Measurements from ENCODE around the gene JAML.

Gene JAML

GRCh38 chr11:118216621-118217481, 8.0 kb downstream of the JAML start:
- no peak for DNase-seq (ENCODE audit: low read depth in 2 of 2)

DNA sequence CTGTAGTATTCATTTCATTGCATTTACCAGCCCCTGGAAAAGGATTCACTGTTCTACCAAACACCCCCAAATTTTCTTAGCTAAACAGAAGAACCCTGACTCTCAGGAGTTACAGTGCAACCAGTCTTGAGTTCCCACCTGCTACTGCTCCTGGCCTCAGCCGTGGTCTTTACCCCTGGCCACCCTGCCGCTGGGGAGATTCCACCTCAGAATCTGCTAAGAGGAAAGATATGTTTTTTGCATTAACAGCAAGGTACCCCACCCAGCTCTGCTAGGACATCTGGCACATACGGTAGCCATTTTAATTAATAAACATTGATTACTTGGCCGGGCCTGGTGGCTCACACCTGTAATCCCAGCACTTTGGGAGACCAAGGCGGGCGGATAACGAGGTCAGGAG, 9.0 kb downstream of the JAML start:
- no peak for DNase-seq (ENCODE audit: low read depth in 2 of 2)

DNA sequence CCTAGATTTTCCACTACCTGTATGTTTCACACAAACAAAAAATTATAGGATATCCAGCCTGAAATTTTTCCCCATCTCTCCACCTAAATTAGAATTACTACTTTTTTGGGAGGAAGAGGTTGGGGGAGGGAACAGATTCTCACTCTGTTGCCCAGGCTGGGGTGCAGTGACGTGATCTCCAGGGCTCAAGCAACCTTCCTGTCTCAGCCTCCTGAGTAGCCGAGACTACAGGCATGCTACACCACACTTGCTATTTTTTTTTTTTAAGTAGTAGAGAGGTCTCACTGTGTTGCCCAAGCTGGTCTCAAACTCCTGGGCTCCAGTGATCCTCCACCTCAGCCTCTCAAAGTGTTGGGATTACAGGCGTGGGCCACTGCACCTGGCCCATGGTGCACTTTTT, 9.5 kb downstream of the JAML start:
- DNase-seq (ENCODE audit: low read depth in 2 of 2) = no peak

- no peak for DNase-seq (ENCODE audit: low read depth in 2 of 2)
Measured at GRCh38 chr11:118214210-118214914, 10.4 kb downstream of the JAML start.

DNA sequence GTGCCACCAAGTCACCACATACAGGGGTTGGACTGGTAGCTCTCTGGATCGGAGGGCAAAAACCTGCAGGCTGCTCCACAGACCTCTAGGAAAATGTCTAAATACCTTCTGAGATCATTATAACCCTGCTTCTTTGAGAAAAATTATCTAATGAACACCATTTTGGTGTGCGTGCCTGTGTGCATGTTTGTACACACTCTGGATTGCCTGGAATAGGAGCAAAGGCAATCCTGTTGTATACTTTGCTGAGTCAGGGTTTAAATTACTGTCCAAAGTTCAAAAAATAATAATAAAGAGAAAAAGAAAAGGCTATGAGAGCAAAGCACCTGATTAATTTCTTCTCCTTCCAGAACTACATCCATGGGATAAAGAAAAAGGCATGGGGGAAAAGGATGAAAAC, 11.0 kb downstream of the JAML start:
- no peak for DNase-seq (ENCODE audit: low read depth in 2 of 2)

DNA sequence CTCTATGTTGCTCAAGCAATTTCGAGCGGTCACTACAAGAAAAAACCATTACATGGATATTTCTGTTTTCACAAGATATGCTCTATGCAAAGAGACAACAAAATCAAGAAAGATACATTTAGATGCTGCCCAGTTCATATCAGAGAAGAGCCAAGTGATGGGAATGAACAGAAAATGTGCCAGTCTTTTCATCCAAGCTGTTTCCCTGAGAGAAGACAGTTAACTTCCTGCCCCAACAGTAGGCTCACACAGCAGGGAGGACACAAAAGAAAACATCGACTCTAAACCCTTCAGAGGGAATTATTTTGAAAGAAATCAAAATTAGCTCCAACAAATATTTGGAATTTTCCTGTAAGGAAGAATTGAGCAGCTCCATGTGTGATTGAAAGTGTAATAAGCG, 11.6 kb downstream of the JAML start:
- DNase-seq (ENCODE audit: low read depth in 2 of 2) = no peak

DNA sequence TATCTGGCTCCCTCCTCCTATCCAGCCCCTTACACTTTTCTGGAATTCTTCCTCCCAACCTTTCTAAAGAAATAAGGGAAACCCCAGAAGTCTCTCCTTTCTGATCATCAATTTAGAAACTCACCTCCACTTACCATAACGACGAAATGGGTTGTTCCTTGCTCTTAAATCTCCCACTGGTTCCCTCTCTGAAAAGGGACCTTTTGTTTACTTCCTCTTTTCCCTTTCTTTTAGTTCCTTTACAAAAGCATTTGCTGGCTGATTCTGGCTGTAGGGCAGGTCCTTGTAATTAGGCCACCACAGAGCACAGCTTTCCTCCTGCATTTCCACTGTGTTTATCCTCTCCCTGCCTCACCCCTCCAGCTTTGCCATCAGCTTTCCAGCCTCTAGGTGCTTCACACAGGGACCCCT, 12.0 kb downstream of the JAML start:
- DNase-seq (ENCODE audit: low read depth in 2 of 2) = no peak

DNA sequence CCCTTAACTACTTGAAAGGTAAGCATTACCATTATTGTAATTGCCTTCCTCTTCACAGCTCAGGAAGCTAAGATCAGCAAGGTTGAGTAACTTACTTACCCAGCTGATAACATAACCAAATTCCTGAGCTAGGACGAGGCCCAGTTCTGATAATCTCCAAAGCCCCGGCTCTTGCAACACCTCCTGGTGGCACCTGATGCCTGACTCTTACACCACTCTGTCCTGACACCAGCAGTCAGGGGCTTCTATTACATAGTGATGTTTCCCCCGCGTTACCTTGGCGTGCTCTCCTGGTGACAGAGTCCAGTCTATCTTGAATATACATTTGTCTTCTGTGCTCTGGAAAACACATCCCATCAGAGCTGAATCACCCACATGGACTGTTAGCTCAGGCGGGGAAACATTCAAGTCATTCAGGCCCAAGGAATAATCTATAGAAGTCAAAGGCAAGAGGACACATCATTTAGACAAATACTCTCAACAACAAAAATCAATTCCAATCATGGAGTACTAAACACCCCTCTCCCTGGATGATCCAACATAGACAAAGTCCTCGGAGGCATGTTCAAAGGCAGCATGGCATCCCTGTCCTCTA, 12.6 kb downstream of the JAML start:
- DNase-seq (ENCODE audit: low read depth in 2 of 2) = no peak

DNA sequence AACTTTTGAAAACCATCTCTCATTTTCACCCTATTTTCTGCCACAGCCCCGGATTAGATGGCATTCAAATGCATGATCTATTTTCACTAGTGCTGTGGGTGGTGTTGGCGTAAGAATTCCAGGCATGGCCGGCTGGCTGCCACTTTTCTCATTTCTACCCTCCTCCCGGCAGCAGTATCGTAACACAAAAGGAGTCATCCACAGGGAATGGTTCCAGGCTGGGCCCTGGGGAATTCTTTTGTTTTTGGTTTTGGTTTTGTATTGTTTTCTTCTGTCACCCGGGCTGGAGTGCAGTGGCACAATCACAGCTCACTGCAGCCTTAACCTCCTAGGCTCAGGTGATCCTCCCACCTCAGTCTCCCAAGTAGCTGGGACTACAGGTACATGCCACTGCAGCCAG, 13.8 kb downstream of the JAML start:
- no peak for DNase-seq (ENCODE audit: low read depth in 2 of 2)

DNA sequence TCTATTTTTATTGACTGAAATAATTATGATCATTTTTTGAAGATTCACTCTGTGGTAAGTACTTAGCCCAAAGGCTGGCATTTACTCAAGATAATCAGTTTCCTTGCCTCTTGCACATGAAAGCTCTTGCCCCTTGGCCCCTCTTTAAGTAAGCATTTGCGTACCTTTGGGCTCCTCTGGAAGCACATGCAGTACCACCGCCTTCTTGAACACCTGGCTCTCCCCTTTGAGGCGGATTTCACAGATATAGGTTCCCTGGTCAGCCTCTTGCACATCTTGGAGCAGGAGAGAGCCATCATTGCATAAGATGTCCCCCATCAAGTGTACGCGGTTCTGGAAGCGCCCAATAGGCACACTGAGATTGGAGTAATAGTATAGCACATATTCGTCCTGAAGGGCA, 14.5 kb downstream of the JAML start:
- no peak for DNase-seq (ENCODE audit: low read depth in 2 of 2)

DNA sequence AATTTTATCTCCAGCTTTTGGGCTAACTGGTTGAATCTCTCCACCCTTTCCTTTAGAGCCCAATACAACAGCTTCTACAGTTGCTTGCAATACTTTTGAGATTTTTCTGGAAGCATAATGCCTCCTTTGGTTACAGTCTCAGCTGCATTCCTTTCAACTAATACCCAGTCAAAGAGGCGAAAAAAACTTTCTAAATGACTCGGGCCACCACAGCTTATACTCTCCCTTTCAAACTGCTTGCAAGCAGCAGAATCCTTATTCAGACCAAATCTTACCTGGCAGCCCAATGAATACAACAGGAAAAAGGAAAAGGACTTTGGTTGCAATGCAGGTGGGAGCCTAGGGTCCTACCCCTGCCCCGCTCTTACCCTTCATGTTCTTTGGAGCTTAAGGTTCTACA, 15.8 kb downstream of the JAML start:
- DNase-seq (ENCODE audit: low read depth in 2 of 2) = no peak

DNA sequence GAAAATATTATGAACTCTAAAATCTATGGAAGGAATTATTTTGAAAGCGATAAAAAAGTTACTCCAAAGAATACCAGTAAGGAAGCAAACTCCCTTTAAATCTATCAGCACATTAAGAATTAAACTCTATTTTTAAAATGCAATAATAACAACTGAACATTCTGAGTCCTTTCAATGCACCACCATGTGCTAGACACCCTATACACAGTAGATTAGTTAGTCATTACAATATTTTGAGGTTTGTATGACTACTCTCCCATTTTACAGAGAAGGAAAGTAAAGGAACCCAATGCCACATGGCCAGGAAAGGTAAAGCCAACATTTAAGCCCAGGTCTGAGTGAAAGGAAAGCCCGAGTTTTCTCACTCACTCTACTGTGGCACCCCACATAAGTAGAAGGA, 17.7 kb downstream of the JAML start:
- no peak for DNase-seq (ENCODE audit: low read depth in 2 of 2)

- no peak for DNase-seq (ENCODE audit: low read depth in 2 of 2)
Measured at GRCh38 chr11:118206391-118207031, 18.3 kb downstream of the JAML start.

DNA sequence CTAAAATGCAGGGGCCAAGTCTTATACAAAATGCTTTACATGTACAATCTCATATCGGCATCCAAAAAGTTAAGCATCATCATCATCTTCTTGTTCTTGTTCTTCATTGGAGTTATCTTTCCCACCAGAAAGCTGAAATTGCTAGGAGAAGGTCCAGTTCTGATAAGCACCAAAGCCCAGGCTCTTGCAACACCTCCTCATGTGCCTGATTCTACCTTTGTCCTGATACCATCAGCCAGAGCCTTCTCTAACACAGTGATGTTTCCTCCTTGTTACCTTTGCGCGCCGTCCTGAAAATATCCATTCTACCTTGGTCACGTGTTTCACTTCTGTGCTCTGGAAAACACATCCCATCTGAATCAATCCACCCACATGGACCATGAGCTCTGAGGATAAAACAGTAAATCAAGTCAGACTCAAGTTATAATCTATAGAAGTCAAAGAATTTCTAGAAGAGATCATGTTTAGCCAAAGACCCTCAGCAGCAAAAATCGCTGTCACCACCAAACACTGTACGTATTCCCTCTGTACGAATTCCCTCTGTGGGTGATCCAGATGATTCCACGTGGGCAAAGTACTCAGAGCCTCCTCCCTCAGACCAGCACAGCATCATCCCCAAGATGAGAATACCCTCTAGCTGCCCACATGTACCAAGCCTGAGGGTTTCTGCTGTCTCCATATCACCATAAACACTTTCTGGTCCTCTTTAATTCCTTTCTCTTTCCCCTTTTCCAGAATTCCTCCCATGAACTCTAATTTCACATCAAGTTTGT, 19.0 kb downstream of the JAML start:
- DNase-seq (ENCODE audit: low read depth in 2 of 2) = no peak

GRCh38 chr11:118202599-118203422, 22.0 kb downstream of the JAML start:
- DNase-seq (ENCODE audit: low read depth in 2 of 2) = peak; percentile 34 to 39

GRCh38 chr11:118201966-118202365, 22.8 kb downstream of the JAML start:
- DNase-seq (ENCODE audit: low read depth in 2 of 2) = no peak

DNA sequence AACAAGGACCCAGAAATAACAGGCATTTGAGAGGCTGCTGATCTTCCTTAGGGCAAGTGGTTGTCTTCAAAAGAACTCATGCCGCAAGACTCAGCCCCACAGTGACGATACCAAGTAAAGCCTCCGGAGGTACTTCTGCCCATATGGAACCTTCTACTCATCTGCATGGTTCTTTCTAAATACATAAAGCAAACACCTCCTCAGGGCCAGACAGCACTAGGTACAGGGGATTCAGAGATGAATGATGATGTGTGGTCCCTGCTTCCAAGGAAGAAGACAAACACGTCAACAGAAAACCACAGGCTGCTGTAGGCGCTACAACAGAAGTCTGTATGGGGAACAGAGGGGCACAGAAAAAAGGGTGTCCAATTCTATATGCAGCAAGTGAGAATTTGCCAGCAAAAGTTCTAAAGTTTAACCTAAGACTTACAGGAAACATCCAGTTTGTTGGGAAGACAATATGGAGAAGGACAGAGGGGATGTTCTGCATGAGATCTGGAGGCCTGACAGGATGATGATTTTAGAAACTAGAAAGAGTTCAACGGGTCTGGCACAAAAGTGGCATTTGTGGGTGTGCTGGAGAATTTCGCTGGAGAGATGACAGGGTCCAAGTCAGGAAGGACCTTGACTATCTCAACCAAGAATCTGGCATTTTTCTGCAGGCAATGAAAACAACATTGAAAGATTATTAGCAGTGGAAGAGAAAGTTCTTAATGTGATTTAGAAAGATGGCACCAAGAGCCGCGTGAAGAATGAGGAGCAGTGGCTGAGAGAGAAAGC, 23.7 kb downstream of the JAML start:
- DNase-seq (ENCODE audit: low read depth in 2 of 2) = peak in 1 of 2 donors; percentile 23

DNA sequence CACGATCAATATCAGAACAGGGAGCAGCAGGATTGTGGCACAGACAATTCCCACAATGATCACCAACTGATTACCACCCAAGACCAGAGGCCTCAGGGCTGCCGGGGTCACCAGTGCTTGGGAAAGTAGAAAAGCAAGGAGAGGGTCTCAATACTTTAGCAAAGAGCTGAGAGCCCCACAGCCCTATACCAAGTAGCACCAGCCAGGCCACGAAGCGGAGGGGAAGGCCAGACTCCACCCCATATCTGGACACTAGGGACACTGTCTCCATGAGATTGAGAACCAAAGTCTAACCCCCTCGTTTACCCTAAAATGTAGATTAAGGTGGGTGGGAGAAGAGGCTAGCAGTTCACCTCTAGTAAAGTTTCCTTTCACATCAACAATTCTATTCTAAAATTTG, 24.3 kb downstream of the JAML start:
- DNase-seq (ENCODE audit: low read depth in 2 of 2) = no peak

DNA sequence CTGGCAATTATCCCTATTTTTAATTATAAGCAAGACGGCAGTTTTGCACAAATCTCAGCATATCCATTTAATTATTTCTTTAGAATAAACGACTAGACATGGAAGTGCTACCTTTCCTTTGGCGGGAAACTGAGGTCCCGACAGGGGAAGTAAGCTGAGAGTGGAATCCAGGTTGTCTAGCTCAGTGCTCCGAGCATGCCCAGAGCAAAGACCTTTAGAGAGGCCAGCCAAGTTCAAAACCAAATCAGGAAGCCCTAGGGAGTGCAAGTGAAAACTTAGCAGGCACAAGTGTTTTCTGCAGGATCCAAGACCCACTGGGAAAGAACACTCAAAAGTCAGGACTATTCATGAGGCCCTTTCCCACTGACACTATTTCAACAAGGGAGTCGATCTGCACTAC, 25.7 kb downstream of the JAML start:
- no peak for DNase-seq (ENCODE audit: low read depth in 2 of 2)

DNA sequence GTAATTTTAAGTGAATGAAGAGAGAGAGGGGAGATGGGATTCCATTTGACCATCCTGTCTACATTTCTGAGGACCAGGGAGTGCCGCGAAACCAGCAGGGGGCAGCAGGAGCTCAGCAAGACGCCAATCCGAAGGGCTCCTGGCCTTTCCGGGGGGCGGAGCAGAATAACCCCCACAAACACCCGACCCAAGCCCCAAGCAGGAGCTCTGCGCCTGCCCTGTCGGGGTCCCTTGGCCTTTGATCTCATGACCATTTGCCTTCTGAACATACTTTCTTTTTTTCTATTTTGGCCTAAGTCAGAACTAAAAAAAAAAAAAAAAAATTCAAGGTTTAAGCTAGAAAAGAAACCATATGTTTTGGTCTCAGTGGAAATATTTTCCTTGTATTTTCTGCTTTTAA, 26.4 kb downstream of the JAML start:
- DNase-seq (ENCODE audit: low read depth in 2 of 2) = peak; percentile 67 to 76

Measured in stimulated activated CD8-positive, alpha-beta memory T cell treated with anti-CD3 and anti-CD28 coated beads, Interleukin-2, amount 100 ng/mL, for 1 hour (primary cell).